Spleen (tissue), 11 donors: Measurements from ENCODE around the gene HAX1. TPM values are rescaled to one million over a fixed set of nuclear protein-coding genes. Genes with fewer than 3 reads are reported as not detected.

Experiments used
- DNase-seq: peaks from one replicate; pipeline ENCODE4 v3.0.0-alpha.2; 2020
- H3K27ac ChIP-seq, 8 donors: fragments of 200-600 bp; sonication (generic) in 7 of 8; 1 replicate in 4 of 8; 2 replicates in 4 of 8; pipeline versions ENCODE4 v1.5.0 to v1.8.0; 2016 to 2021; ENCODE audit warnings: inconsistent platforms in 4 of 8, mild to moderate bottlenecking in 4 of 8, moderate library complexity in 1 of 8
- H3K27me3 ChIP-seq, 7 donors: fragments of 200-600 bp; sonication (generic) in 6 of 7; replicated peaks in 1 of 7; 1 replicate in 4 of 7; 2 replicates in 3 of 7; pipeline versions ENCODE4 v1.5.0 to v1.8.0; 2016 to 2021; ENCODE audit warnings: inconsistent platforms in 3 of 7, mild to moderate bottlenecking in 1 of 7
- H3K36me3 ChIP-seq, 6 donors: fragments of 200-600 bp; sonication (generic) in 5 of 6; 1 replicate in 4 of 6; 2 replicates in 2 of 6; pipeline versions ENCODE4 v1.5.0 to v1.8.0; 2016 to 2021; ENCODE audit warnings: inconsistent platforms in 2 of 6
- H3K4me1 ChIP-seq, 6 donors: fragments of 200-600 bp; sonication (generic) in 5 of 6; 1 replicate in 3 of 6; 2 replicates in 3 of 6; pipeline versions ENCODE4 v1.5.0 to v1.8.0; 2016 to 2021; ENCODE audit warnings: inconsistent platforms in 3 of 6
- H3K4me3 ChIP-seq, 8 donors: fragments of 200-600 bp; sonication (generic) in 7 of 8; 1 replicate in 4 of 8; 2 replicates in 4 of 8; pipeline versions ENCODE4 v1.5.0 to v1.8.0; 2016 to 2021; ENCODE audit warnings: inconsistent platforms in 4 of 8, mild to moderate bottlenecking in 4 of 8, moderate library complexity in 2 of 8
- H3K9me3 ChIP-seq, 8 donors: fragments of 200-600 bp; sonication (generic) in 7 of 8; 1 replicate in 4 of 8; 2 replicates in 4 of 8; pipeline versions ENCODE4 v1.5.0 to v1.8.0; 2016 to 2021; ENCODE audit warnings: inconsistent platforms in 4 of 8
- CTCF ChIP-seq, 11 experiments: fragments of 200-600 bp in 7 of 11; fragments of 450-650 bp in 4 of 11; sonication (generic) in 4 of 11; IDR thresholded peaks in 8 of 11; conservative IDR thresholded peaks in 3 of 11; 1 replicate in 7 of 11; 2 replicates in 4 of 11; pipeline versions ENCODE4 v1.4.0 to v1.8.0; 2016 to 2021; ENCODE audit warnings: antibody characterized with exemption in 11 of 11, inconsistent platforms in 4 of 11, mild to moderate bottlenecking in 1 of 11
- POLR2A ChIP-seq, 3 donors: fragments of 450-650 bp; IDR thresholded peaks; one replicate each; pipeline ENCODE4 v1.5.1; 2017; ENCODE audit warnings: antibody characterized with exemption in 3 of 3, mild to moderate bottlenecking in 1 of 3
- POLR2AphosphoS5 ChIP-seq, 3 donors: sonication (generic); formaldehyde crosslinking; IDR thresholded peaks; one replicate each; pipeline ENCODE4 v1.5.1; 2017; ENCODE audit warnings: antibody characterized with exemption in 3 of 3
- WGBS, 5 donors: extraction: QIAGEN DNeasy Blood & Tissue Kit in 3 of 5; methylation state at CpG; one replicate each; pipeline versions ENCODE4 v1.1.5 to v1.1.7; 2013 to 2018; 5-methylcytosine and 5-hydroxymethylcytosine counted together
- intact Hi-C: fragments of 100-400 bp; cut with DNase I; formaldehyde crosslinking; loops from one replicate; pipeline ENCODE4 v1.15.0; 2023; ENCODE audit warnings: low total_unique reads
- polyA plus RNA-seq, 3 donors: library from polyadenylated mRNA; stranded (reverse); fragments of 200-250 nt; gene quantifications; one replicate each; pipeline ENCODE4 v1.2.1, GENCODE V29; 2013
- total RNA-seq, 7 donors: library from RNA; depleted of rRNA in 3 of 7; stranded (reverse); fragments of >200 nt in 3 of 7; fragmentation: NEBNext Ultra II Directional in 4 of 7; extraction: Animal tissue kit (Norgen Biotek cat#: 25700) in 4 of 7; gene quantifications; one replicate each; pipeline versions ENCODE4 v1.1.0 to v1.2.1, GENCODE V29; 2016 to 2021
- donor health status: healthy with polysubstance abuse.
- donor health status: DM: no; HTN: no; CAD: no; lungs with moderate emphysema.
- donor health status: DM: no; HTN: no; CAD: no.
- donor health status: Bipolar disorder and iron deficiency.
- donor health status: healthy.
- donor health status: DM: no; HTN: no; CAD: no.
- donor health status: DM: yes; HTN: yes; CAD: no.

The HAX1 gene
- total and polyA plus RNA-seq, 10 donors, result 59.5 to 109 (median 69.6) TPM

GRCh38 chr1:154240294-154240833 is 32.1 kb upstream of the HAX1 start:
- Histone ChIP-seq H3K9me3 (no peaks in the 10 kb centered on the region), H3K4me3 (no peak overlapping the region), H3K36me3 (peaks cover 0 to 100% (median 91%) of the 10 kb centered on the region in 6 donors), H3K27ac (no peak overlapping the region), H3K4me1 (peaks cover 0 to 16% (median 0%) of the 10 kb centered on the region in 6 donors), H3K27me3 (no peaks in the 10 kb centered on the region)
- DNase-seq, result no peak
- intact Hi-C loops, result no loop called here
- 90 to 98% (median 93%) methylated on average over 3 of the region's 3 CpGs for WGBS, 5 donors
- no peak for TF ChIP-seq POLR2A (IDR thresholded peaks at IDR 0.05)
- TF ChIP-seq POLR2AphosphoS5 (IDR thresholded peaks at IDR 0.05), result no peak

GRCh38 chr1:154241703-154242351 is 30.6 kb upstream of the HAX1 start:
- TF ChIP-seq POLR2AphosphoS5 (IDR thresholded peaks at IDR 0.05) (no peak), POLR2A (IDR thresholded peaks at IDR 0.05) (no peak), CTCF (IDR thresholded peaks at IDR 0.05 in 8 of 11, conservative IDR thresholded peaks at IDR 0.05 in 3 of 11) (no peak)
- H3K9me3 ChIP-seq, result no peaks in the 10 kb centered on the region
- intact Hi-C loops, result no loop called here
- H3K4me3 ChIP-seq, result no peak overlapping the region
- no peak overlapping the region for H3K27ac ChIP-seq
- no peak for DNase-seq
- peaks cover 3 to 100% (median 91%) of the 10 kb centered on the region in 6 donors for H3K36me3 ChIP-seq
- no peaks in the 10 kb centered on the region for H3K27me3 ChIP-seq
- peaks cover 0 to 16% (median 0%) of the 10 kb centered on the region in 6 donors for H3K4me1 ChIP-seq
- 84 to 94% (median 93%) methylated on average over 3 of the region's 3 CpGs for WGBS, 5 donors

GRCh38 chr1:154253671-154254070 is 18.8 kb upstream of the HAX1 start:
- WGBS, 5 donors, result 94 to 96% (median 96%) methylated on average over 7 of the region's 7 CpGs
- intact Hi-C loops, result no loop called here
- no peaks in the 10 kb centered on the region for H3K9me3 ChIP-seq
- H3K4me1 ChIP-seq, result no peaks in the 10 kb centered on the region
- no peak overlapping the region for H3K4me3 ChIP-seq
- peaks cover 24 to 100% (median 100%) of the 10 kb centered on the region in 6 donors for H3K36me3 ChIP-seq
- TF ChIP-seq POLR2A (IDR thresholded peaks at IDR 0.05), result no peak
- no peak for TF ChIP-seq POLR2AphosphoS5 (IDR thresholded peaks at IDR 0.05)
- TF ChIP-seq CTCF (IDR thresholded peaks at IDR 0.05 in 8 of 11, conservative IDR thresholded peaks at IDR 0.05 in 3 of 11), result no peak
- no peak overlapping the region for H3K27ac ChIP-seq
- no peaks in the 10 kb centered on the region for H3K27me3 ChIP-seq
- no peak for DNase-seq

- TF ChIP-seq POLR2AphosphoS5 (IDR thresholded peaks at IDR 0.05) (no peak), CTCF (IDR thresholded peaks at IDR 0.05 in 8 of 11, conservative IDR thresholded peaks at IDR 0.05 in 3 of 11) (no peak), POLR2A (IDR thresholded peaks at IDR 0.05) (no peak)
- Histone ChIP-seq H3K4me1 (no peaks in the 10 kb centered on the region), H3K27me3 (no peaks in the 10 kb centered on the region), H3K27ac (no peak overlapping the region), H3K4me3 (no peak overlapping the region), H3K36me3 (peaks cover 26 to 100% (median 100%) of the 10 kb centered on the region in 6 donors), H3K9me3 (no peaks in the 10 kb centered on the region)
- intact Hi-C loops, result no loop called here
- DNase-seq, result no peak
Observed at GRCh38 chr1:154256686-154257085, 15.7 kb upstream of the HAX1 start.
